HG02938 (cell line): Measurements from ENCODE around the gene FREM3.
"Not testable (repeated sequence)": the region's sequence is repeated elsewhere in the genome, so short reads cannot be mapped to it uniquely, and the experiment has no call there.

Source experiments
- ATAC-seq: cut with Tn5 transposase; IDR thresholded peaks from one replicate; pipeline ENCODE4 v1.9.1; 2021; ENCODE audit warnings: mild to moderate bottlenecking, moderate library complexity; ENCODE audit not compliant: unreplicated experiment

The FREM3 gene

GRCh38 chr4:143700416-143701352 is at the start of gene FREM3:
Gene FREM3 (minus strand): TSS chr4:143700675. CDS start chr4:143700675, 0 bp downstream.
- no peak for ATAC-seq

GRCh38 chr4:143745874-143746273 is 45.4 kb upstream of the FREM3 start:
- ATAC-seq: no peak

GRCh38 chr4:143743591-143743990 is 43.1 kb upstream of the FREM3 start:
- no peak for ATAC-seq

- ATAC-seq: no peak
Observed at GRCh38 chr4:143742834-143743233, 42.4 kb upstream of the FREM3 start.

- no peak for ATAC-seq
Observed at GRCh38 chr4:143736861-143737260, 36.4 kb upstream of the FREM3 start.

GRCh38 chr4:143736061-143736460 is 35.6 kb upstream of the FREM3 start:
- not testable (repeated sequence) for ATAC-seq

- no peak for ATAC-seq
Observed at GRCh38 chr4:143728166-143728565, 27.7 kb upstream of the FREM3 start.

GRCh38 chr4:143726714-143727113 is 26.2 kb upstream of the FREM3 start:
- no peak for ATAC-seq

GRCh38 chr4:143721317-143721716 is 20.8 kb upstream of the FREM3 start:
- ATAC-seq: no peak

- not testable (repeated sequence) for ATAC-seq
Observed at GRCh38 chr4:143718748-143719147, 18.3 kb upstream of the FREM3 start.

GRCh38 chr4:143713955-143714625 is 13.6 kb upstream of the FREM3 start:
- ATAC-seq: no peak

- ATAC-seq: no peak
Observed at GRCh38 chr4:143713553-143713952, 13.1 kb upstream of the FREM3 start.

GRCh38 chr4:143712155-143712550 is 11.7 kb upstream of the FREM3 start:
- ATAC-seq: no peak

- ATAC-seq: no peak
Observed at GRCh38 chr4:143711543-143712154, 11.2 kb upstream of the FREM3 start.

- ATAC-seq: no peak
Observed at GRCh38 chr4:143701365-143701764, 890 bp upstream of the FREM3 start.

- no peak for ATAC-seq
Observed at GRCh38 chr4:143700046-143700415, 444 bp downstream of the FREM3 start.

- no peak for ATAC-seq
Observed at GRCh38 chr4:143699331-143700045, 987 bp downstream of the FREM3 start.

- ATAC-seq: no peak
Observed at GRCh38 chr4:143693856-143694255, 6.6 kb downstream of the FREM3 start.

GRCh38 chr4:143692241-143692640 is 8.2 kb downstream of the FREM3 start:
- ATAC-seq: no peak

- no peak for ATAC-seq
Observed at GRCh38 chr4:143679434-143679833, 21.0 kb downstream of the FREM3 start.

- not testable (repeated sequence) for ATAC-seq
Observed at GRCh38 chr4:143673629-143674028, 26.8 kb downstream of the FREM3 start.
